GM19043 (cell line): Measurements from ENCODE around the gene ME3.

ENCODE experiments used
- ATAC-seq: cut with Tn5 transposase; IDR thresholded peaks from one replicate; pipeline ENCODE4 v1.9.1; 2021; ENCODE audit warnings: low read depth; ENCODE audit not compliant: unreplicated experiment

The ME3 gene

DNA sequence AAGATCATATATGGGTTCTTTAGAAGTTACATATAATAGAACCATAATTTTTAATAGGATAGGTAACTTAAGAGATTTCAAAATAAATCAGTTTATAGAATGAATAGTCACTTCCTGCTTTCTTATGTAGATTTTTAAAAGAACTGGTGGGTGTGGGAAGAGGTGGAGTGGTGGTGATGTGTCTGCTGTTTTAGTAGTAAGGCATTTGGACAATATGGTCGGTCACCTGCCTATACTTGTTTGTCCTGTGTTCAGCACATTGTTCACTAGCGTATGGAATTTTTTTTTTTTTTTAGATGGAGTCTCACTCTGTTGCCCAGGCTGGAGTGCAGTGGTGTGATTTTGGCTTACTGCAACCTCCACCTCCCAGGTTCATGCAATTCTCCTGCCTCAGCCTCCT is 258.4 kb downstream of the ME3 start:
- ATAC-seq: no peak

DNA sequence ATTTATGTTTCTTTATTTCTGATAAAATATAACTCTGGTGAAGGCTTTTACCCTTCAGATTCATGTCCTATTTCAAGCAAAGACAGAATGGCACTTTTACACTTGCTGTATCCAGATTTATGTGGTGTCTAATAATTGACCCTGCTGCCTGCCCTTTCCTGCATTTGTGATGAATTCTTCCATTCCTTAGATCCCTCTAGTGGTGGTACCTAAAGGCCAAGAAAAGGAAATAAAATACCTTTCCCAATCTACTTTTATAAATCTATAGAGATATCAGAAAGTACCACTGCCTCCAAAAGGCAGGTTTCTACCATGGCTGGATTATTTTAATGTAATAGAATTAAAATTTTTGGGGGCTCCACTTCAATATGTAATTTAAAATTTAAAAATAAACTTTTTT is 263.6 kb downstream of the ME3 start:
- ATAC-seq: no peak

DNA sequence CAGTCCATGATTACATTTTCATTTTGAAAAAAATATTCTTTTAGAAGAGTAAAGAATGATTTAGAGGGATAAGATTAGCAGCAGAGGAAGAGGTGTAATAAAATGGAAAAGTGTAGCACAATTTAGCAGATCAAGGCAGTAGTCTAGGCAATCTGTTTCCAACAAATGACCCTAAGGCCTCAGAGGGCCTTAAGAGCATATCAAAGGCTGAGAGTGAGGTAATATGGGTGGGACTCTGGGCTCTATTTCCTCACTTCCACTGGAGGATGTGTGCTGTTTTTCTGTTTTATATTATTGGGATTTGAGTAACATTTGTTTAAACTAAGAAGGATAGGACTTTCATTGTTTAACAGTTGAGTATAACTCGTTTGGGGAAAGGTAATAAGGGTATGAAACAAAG is 269.0 kb downstream of the ME3 start:
- ATAC-seq: no peak

DNA sequence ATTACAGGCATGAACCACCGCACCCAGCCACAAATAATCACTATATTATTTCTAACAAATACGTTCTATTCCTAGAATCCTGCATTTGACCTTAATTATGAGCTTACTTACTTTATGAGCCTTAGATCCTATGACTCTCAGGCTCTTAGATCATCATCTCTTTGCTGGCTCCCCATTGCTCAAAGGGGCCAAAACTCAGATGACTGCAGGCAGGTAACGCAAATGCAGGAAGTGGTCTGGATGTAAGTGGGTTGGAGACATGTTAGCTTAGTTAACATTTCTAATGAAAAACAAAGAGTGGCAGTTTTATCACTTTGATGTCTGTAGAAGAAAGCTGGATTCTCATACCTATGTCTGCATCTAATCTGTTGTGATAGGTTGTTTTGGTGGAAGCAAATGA is 274.3 kb downstream of the ME3 start:
- no peak for ATAC-seq

DNA sequence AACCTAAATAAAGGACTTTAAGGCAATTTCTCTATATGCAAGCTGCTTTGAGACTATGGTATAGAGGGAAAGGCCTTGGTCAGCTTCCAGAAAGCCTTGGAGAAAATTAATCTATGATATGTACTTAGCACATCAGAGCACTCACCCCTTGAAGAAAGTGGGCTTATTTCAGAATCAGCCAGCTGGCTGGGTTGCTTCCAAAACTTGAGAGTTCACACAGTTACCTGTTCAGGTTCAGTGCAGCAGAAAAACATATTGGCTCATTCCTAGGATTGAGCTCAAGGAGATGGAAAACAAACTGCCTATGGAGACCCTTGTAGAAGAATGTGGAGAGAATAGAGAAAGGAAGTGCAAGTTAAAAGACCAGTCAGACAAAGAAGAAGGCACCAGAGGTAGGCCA is 275.1 kb downstream of the ME3 start:
- ATAC-seq: no peak

DNA sequence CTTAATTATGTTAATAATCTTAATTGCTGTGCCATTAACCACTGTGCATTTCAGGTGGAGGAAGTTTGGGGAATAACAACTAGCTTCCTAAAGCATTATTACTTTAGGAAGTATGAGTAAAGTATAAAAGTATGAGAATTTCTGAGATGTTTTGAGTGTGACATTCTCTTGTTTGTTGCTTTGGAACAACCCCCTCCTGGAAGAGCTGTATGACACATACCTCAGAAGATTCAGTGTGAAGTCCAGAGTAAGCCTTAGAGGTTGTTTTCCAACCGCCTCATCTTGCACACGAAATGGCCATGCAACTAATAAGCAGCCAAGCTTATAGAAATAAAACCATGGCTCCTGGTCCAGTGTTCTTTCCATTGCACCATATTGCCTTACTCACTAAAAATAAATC is 276.0 kb downstream of the ME3 start:
- no peak for ATAC-seq

DNA sequence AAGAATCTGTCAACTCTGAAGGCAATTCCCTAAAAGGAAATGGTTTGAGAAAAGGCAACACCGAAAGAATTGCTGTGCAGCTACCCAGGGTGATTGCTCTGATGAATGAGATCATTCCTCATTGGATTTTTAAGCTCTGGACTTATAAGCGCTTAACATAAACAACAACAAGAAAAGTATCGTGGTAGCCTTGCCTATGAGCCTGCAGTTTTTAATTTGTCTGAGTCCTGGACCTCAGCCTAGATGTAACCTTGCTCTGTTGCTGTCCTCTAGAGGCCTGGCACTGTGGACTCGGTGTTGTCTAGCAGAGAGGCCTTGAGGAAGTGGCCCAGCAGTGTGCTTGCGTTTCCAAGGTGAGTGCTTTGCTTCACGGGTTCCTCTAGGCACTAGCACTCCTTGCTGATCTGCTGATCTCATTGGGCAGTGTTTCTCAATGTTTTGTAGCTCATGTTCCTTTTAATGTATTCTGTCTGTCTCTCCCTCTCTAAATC is 277.3 kb downstream of the ME3 start:
- ATAC-seq: no peak
